HG03439 (cell line): ENCODE data around the gene SAMSN1.

Experiments
- ATAC-seq: cut with Tn5 transposase; IDR thresholded peaks from one replicate; pipeline ENCODE4 v1.9.1; 2021; ENCODE audit warnings: mild to moderate bottlenecking, moderate library complexity; ENCODE audit not compliant: unreplicated experiment

SAMSN1 gene

DNA sequence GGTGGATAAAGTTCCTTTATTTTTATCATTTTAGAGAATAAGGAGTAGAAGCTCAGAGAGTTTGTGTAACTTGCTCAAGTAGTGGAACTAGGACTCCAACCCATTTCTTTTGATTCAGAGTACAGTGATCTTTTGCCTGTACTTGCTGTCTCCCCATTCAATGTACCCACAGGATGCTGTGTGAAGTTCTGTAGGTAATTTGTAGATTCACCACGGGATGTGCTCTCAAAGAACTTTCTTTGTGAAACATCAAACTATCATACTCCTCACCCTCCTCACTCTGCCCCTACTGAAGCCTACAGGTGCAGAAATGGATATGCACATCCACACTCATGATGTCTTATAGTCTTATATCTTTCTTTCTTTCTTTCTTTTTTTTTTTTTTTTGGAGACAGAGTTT, 97.3 kb downstream of the SAMSN1 start:
- no peak for ATAC-seq

DNA sequence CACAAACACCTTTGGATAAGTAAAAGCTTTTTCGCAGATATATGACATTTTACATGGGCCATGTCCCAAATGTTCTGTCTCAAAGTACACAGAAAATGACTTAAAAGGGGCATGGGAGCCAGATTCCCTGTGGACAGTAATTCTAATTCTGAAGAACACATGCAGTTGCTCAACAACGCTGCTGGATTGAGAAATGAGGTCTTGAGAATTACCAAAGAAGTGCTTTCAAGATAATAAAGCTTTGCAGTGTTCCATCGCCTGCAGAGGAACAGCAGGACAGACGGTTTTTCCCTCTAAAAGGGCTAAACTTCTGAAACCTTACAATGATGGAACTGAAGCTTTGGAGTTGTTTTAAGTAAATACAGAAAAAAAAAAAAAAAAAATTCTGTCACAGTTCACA, 107.9 kb downstream of the SAMSN1 start:
- no peak for ATAC-seq

DNA sequence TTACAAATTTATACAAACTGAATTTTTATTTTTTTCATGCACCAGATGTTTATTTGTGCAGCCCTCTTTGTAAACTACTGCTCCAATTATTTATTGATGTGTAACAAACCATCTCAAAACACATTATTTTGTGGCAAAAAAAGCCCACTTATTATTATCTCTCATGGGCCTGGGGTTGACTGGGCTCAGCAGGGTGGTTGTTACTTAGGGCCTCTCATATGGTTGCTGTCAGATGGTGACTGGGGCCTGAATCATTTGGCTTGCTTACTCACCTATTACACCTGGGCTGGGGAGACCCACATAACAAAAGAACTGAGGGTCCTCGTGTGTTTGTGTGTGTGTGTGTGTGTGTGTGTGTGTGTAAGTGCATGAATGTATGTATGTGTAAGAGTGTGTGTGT, 110.7 kb downstream of the SAMSN1 start:
- ATAC-seq: no peak
